Thoracic aorta endothelial cell (primary cell): Measurements from ENCODE around the gene DIPK2A. TPM values are rescaled to one million over a fixed set of nuclear protein-coding genes. Genes with fewer than 3 reads are reported as not detected.

Experiments
- total RNA-seq: library from RNA; depleted of rRNA; stranded (reverse); fragments of >200 nt; gene quantifications from 2 replicates; pipeline ENCODE4 v1.2.3, GENCODE V29; 2012

DIPK2A gene
- total RNA-seq = 85.5 and 110 TPM in 2 replicates

GRCh38 chr3:143971359-143972154 lies at the start of gene DIPK2A:
Gene DIPK2A (plus strand): TSS chr3:143971823. CDS start chr3:143972333, 510 bp downstream.

Other genes starting within 250 kb of the DIPK2A start
- gene SLC9A9, start 123.4 kb upstream of the DIPK2A start, total RNA-seq = 3.7 and 5.6 TPM in 2 replicates